ENCODE results near the gene KRT8.
"Not testable (repeated sequence)": the region's sequence is repeated elsewhere in the genome, so short reads cannot be mapped to it uniquely, and the experiment has no call there.

DNA sequence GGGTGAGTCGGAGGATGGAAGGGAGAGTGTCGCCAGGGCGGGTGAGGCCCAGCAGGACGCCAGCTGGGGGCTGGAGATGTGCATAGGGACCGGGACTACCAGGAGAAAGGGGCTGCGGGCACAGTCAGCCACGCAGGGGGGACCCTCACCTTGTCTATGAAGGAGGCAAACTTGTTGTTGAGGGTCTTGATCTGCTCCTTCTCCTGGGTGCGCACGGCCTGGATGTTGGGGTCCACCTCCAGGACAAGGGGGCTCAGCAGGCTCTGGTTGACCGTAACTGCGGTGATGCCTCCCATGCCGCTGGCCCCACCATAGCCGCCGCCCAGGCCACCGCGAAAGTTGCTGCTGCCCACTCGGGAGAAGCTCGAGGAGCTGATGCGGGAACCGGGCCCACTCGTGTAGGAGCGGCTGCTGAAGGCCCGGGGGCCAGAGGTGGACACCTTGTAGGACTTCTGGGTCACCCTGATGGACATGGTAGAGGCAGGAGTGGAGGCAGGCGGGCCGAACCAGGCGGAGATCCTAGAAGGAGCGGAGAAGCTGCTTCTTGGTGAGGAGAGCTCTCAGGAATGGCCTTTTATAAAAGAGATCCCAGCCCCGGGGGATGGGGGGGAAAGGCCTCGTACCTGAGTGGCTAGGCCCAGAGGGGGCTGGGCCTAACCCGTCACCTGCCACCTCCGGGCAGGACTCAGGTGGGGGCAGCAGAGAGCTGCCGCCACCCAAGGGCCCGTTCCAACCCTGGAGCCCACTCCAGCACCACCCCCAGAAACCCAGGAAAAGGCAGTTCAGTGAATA, at the start of gene KRT8:
- TF ChIP-seq, protein P1, sequence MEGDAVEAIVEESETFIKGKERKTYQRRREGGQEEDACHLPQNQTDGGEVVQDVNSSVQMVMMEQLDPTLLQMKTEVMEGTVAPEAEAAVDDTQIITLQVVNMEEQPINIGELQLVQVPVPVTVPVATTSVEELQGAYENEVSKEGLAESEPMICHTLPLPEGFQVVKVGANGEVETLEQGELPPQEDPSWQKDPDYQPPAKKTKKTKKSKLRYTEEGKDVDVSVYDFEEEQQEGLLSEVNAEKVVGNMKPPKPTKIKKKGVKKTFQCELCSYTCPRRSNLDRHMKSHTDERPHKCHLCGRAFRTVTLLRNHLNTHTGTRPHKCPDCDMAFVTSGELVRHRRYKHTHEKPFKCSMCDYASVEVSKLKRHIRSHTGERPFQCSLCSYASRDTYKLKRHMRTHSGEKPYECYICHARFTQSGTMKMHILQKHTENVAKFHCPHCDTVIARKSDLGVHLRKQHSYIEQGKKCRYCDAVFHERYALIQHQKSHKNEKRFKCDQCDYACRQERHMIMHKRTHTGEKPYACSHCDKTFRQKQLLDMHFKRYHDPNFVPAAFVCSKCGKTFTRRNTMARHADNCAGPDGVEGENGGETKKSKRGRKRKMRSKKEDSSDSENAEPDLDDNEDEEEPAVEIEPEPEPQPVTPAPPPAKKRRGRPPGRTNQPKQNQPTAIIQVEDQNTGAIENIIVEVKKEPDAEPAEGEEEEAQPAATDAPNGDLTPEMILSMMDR (IDR thresholded peaks at IDR 0.05): not testable (repeated sequence)
- not testable (repeated sequence) for TF ChIP-seq POLR2A (IDR thresholded peaks at IDR 0.05)
- peak in 1 of 2 donors; percentile 37 for TF ChIP-seq POLR2AphosphoS5 (IDR thresholded peaks at IDR 0.05; ENCODE audit: insufficient read depth in 1 of 2, low read depth in 1 of 2)
